ENCODE measurements around the gene UBE2H.
A peak's percentile ranks its signal among the peaks of the same experiment; 100 is the strongest.
"Not testable (repeated sequence)": the region's sequence is repeated elsewhere in the genome, so short reads cannot be mapped to it uniquely, and the experiment has no call there.

Gene UBE2H

GRCh38 chr7:129870668-129871067, 82.1 kb downstream of the UBE2H start:
- no peak for DNase-seq

GRCh38 chr7:129866251-129866650, 86.5 kb downstream of the UBE2H start:
- no peak for DNase-seq

- no peak for DNase-seq
Measured at GRCh38 chr7:129865925-129866201, 86.9 kb downstream of the UBE2H start.

- DNase-seq = no peak
Measured at GRCh38 chr7:129865093-129865924, 87.5 kb downstream of the UBE2H start.

- DNase-seq = not testable (repeated sequence)
Measured at GRCh38 chr7:129864676-129865075, 88.1 kb downstream of the UBE2H start.

GRCh38 chr7:129864042-129864441, 88.7 kb downstream of the UBE2H start:
- peak; percentile 55 for DNase-seq

GRCh38 chr7:129862682-129863081, 90.1 kb downstream of the UBE2H start:
- no peak for DNase-seq

- not testable (repeated sequence) for DNase-seq
Measured at GRCh38 chr7:129860784-129861183, 92.0 kb downstream of the UBE2H start.

GRCh38 chr7:129859183-129859582, 93.6 kb downstream of the UBE2H start:
- DNase-seq = no peak

GRCh38 chr7:129858490-129858889, 94.3 kb downstream of the UBE2H start:
- DNase-seq = no peak

- DNase-seq = no peak
Measured at GRCh38 chr7:129857313-129857712, 95.4 kb downstream of the UBE2H start.

GRCh38 chr7:129855935-129856717, 96.6 kb downstream of the UBE2H start:
- DNase-seq = no peak

GRCh38 chr7:129855234-129855673, 97.5 kb downstream of the UBE2H start:
- DNase-seq = no peak

- DNase-seq = no peak
Measured at GRCh38 chr7:129854401-129854800, 98.4 kb downstream of the UBE2H start.

- DNase-seq = no peak
Measured at GRCh38 chr7:129853661-129854268, 99.0 kb downstream of the UBE2H start.

- peak; percentile 88 for DNase-seq
Measured at GRCh38 chr7:129851809-129852208, 101.0 kb downstream of the UBE2H start.

GRCh38 chr7:129851174-129851573, 101.6 kb downstream of the UBE2H start:
- no peak for DNase-seq

- DNase-seq = no peak
Measured at GRCh38 chr7:129848436-129848835, 104.3 kb downstream of the UBE2H start.

GRCh38 chr7:129845972-129846327, 106.8 kb downstream of the UBE2H start:
- DNase-seq = no peak

GRCh38 chr7:129845178-129845971, 107.4 kb downstream of the UBE2H start:
- no peak for DNase-seq

- no peak for DNase-seq
Measured at GRCh38 chr7:129843978-129844840, 108.6 kb downstream of the UBE2H start.

- DNase-seq = peak; percentile 40
Measured at GRCh38 chr7:129843365-129843898, 109.3 kb downstream of the UBE2H start.

Data from SHP77 treated with DMSO at 0.1 percent for 48 hours (cell line).